ENCODE results near the gene FAM222B. TPM values are rescaled to one million over a fixed set of nuclear protein-coding genes. Genes with fewer than 3 reads are reported as not detected.
"Not testable (repeated sequence)": the region's sequence is repeated elsewhere in the genome, so short reads cannot be mapped to it uniquely, and the experiment has no call there.

The FAM222B gene
- total and polyA plus RNA-seq, 9 of the 15 experiments (the other 6 are each of a cell fraction or from before 2014, with no cell fraction given): 4.0 to 34.6 (median 7.5) TPM

DNA sequence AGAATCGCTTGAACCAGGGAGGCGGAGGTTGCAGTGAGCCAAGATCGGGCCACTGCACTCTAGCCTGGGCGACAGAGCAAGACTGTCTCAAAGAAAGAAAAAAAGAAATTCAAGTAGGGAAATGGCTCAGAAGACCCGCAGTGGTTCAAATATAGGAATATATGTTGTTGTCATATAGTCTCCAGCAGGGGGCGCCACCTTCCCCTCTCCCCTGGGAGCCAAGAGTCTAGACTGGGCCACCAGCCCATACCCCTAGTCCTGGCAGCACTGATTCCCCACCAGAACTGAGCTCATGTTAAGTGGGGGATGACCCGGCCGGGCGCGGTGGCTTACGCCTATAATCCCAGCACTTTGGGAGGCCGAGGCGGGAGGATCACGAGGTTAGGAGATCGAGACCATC is 6.1 kb upstream of the FAM222B start (continued):
- TF ChIP-seq, protein P1, sequence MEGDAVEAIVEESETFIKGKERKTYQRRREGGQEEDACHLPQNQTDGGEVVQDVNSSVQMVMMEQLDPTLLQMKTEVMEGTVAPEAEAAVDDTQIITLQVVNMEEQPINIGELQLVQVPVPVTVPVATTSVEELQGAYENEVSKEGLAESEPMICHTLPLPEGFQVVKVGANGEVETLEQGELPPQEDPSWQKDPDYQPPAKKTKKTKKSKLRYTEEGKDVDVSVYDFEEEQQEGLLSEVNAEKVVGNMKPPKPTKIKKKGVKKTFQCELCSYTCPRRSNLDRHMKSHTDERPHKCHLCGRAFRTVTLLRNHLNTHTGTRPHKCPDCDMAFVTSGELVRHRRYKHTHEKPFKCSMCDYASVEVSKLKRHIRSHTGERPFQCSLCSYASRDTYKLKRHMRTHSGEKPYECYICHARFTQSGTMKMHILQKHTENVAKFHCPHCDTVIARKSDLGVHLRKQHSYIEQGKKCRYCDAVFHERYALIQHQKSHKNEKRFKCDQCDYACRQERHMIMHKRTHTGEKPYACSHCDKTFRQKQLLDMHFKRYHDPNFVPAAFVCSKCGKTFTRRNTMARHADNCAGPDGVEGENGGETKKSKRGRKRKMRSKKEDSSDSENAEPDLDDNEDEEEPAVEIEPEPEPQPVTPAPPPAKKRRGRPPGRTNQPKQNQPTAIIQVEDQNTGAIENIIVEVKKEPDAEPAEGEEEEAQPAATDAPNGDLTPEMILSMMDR (IDR thresholded peaks at IDR 0.05 in 2 of 3, conservative IDR thresholded peaks at IDR 0.05 in 1 of 3; ENCODE audit: insufficient read depth in 2 of 3, low read depth in 1 of 3, low read length in 3 of 3): peak; percentile 59 to 75 (median 66)
- TF ChIP-seq RBM25 (IDR thresholded peaks at IDR 0.05; ENCODE audit: low read depth, low read length, severe bottlenecking) (peak; percentile 5), LARP7 (IDR thresholded peaks at IDR 0.05) (0 out of 2 replicates have a peak, but pooled peaks have one; percentile 28), RAD21 (CRISPR knock-in tag; conservative IDR thresholded peaks at IDR 0.05 in 1 of 2, IDR thresholded peaks at IDR 0.05 in 1 of 2) (peak in 1 of 2 experiments; percentile 66; a peak in 2 of 4 replicates), CBX1 (IDR thresholded peaks at IDR 0.05; ENCODE audit: low read depth) (peak; percentile 84), KDM1A (IDR thresholded peaks at IDR 0.05) (0 out of 4 replicates have a peak, but pooled peaks of 1 of the 2 experiments have one; percentile 15)
- TF ChIP-seq, protein P2, sequence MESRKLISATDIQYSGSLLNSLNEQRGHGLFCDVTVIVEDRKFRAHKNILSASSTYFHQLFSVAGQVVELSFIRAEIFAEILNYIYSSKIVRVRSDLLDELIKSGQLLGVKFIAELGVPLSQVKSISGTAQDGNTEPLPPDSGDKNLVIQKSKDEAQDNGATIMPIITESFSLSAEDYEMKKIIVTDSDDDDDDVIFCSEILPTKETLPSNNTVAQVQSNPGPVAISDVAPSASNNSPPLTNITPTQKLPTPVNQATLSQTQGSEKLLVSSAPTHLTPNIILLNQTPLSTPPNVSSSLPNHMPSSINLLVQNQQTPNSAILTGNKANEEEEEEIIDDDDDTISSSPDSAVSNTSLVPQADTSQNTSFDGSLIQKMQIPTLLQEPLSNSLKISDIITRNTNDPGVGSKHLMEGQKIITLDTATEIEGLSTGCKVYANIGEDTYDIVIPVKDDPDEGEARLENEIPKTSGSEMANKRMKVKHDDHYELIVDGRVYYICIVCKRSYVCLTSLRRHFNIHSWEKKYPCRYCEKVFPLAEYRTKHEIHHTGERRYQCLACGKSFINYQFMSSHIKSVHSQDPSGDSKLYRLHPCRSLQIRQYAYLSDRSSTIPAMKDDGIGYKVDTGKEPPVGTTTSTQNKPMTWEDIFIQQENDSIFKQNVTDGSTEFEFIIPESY (CRISPR knock-in tag; IDR thresholded peaks at IDR 0.05): peak; percentile 70; the same call in 1 of the 2 replicates
- TF ChIP-seq, protein P3, sequence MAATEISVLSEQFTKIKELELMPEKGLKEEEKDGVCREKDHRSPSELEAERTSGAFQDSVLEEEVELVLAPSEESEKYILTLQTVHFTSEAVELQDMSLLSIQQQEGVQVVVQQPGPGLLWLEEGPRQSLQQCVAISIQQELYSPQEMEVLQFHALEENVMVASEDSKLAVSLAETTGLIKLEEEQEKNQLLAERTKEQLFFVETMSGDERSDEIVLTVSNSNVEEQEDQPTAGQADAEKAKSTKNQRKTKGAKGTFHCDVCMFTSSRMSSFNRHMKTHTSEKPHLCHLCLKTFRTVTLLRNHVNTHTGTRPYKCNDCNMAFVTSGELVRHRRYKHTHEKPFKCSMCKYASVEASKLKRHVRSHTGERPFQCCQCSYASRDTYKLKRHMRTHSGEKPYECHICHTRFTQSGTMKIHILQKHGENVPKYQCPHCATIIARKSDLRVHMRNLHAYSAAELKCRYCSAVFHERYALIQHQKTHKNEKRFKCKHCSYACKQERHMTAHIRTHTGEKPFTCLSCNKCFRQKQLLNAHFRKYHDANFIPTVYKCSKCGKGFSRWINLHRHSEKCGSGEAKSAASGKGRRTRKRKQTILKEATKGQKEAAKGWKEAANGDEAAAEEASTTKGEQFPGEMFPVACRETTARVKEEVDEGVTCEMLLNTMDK (IDR thresholded peaks at IDR 0.05; ENCODE audit: borderline replicate concordance, insufficient read depth, low read depth, low read length, poor library complexity, severe bottlenecking): peak; percentile 73
- TF ChIP-seq, protein P4, sequence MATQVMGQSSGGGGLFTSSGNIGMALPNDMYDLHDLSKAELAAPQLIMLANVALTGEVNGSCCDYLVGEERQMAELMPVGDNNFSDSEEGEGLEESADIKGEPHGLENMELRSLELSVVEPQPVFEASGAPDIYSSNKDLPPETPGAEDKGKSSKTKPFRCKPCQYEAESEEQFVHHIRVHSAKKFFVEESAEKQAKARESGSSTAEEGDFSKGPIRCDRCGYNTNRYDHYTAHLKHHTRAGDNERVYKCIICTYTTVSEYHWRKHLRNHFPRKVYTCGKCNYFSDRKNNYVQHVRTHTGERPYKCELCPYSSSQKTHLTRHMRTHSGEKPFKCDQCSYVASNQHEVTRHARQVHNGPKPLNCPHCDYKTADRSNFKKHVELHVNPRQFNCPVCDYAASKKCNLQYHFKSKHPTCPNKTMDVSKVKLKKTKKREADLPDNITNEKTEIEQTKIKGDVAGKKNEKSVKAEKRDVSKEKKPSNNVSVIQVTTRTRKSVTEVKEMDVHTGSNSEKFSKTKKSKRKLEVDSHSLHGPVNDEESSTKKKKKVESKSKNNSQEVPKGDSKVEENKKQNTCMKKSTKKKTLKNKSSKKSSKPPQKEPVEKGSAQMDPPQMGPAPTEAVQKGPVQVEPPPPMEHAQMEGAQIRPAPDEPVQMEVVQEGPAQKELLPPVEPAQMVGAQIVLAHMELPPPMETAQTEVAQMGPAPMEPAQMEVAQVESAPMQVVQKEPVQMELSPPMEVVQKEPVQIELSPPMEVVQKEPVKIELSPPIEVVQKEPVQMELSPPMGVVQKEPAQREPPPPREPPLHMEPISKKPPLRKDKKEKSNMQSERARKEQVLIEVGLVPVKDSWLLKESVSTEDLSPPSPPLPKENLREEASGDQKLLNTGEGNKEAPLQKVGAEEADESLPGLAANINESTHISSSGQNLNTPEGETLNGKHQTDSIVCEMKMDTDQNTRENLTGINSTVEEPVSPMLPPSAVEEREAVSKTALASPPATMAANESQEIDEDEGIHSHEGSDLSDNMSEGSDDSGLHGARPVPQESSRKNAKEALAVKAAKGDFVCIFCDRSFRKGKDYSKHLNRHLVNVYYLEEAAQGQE (IDR thresholded peaks at IDR 0.05; ENCODE audit: borderline replicate concordance): peak; percentile 16; the same call in 1 of the 2 replicates
- TF ChIP-seq, protein P4 (CRISPR knock-in tag; IDR thresholded peaks at IDR 0.05; ENCODE audit: low read depth): not testable (repeated sequence)

All from K562 (cell line).